ENCODE results near the gene DENND5B.
"Not testable (repeated sequence)": the region's sequence is repeated elsewhere in the genome, so short reads cannot be mapped to it uniquely, and the experiment has no call there.

DENND5B gene

DNA sequence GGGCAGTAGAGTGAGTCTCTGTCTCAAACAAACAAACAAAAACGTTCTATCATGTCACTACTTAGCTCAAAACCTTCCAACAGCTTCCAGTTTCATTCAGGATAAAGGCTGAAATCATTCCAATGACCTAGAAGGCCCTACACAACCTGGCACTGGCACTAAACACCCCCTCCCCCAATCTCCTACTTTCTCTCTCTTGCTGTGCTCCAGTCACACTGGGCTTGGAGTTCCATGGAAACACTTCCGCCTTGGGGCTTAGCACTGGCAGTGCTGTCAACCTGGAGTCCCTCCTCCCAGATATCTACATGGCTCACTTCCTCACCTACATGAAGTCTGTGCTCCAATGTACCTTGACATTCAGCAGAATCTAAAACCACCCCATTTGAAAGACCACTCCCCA is 199.9 kb downstream of the DENND5B start:
- ChIA-PET CTCF (no interaction called here), POLR2A (no interaction called here)

DNA sequence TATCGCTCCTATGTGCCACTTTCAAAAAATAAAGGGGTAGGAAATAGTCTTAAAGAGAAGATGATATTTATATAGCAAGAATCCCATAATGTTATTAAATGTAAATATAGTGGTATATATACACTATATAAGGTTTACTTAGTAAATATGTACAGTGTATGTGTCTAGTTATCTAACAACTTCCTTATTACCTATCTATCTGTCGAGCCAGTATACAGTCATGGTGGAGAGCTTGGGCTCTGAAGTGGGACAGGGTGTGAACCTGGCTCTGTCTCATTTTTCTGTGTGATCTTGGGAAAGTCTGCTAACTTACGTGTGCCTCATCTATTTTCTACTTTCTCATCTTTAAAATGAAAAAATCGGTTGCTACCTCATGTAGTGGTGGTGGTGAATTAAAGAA is 202.2 kb downstream of the DENND5B start:
- TF ChIP-seq ZNF384 (IDR thresholded peaks at IDR 0.05) (no peak), CTBP1 (IDR thresholded peaks at IDR 0.05; ENCODE audit: borderline replicate concordance) (no peak)
- POLR2A ChIA-PET = no interaction called here
- CTCF ChIA-PET = no interaction called here
- DNase-seq (ENCODE audit: extremely low spot score) = no peak

More for the DNA sequence above, 199.9 kb downstream of the DENND5B start:
- DNase-seq (ENCODE audit: extremely low spot score) = no peak
- TF ChIP-seq SP1 (IDR thresholded peaks at IDR 0.05) (no peak), L3MBTL2 (conservative IDR thresholded peaks at IDR 0.05) (no peak), ELF4 (IDR thresholded peaks at IDR 0.05) (no peak), TARDBP (IDR thresholded peaks at IDR 0.05) (no peak)

DNA sequence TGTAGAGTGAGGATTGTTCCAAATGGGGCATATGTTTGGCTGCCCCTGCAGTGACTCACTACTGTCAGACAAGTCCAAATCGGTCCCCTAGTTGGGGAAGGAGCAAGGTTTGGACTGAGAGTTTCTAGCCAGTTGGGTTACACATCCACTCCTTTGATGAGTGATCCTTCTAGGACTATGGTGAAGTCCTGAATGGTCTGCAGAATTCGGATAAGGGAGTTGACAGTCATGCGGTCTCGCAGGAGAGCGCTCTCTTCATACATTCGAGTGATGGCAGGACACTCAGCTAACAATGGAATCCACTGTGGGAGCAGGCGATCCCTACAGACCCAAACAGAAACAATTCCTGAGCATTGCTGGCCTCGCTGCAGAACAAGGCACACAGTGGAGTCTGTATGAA is 203.5 kb downstream of the DENND5B start:
- no peak for DNase-seq (ENCODE audit: extremely low spot score)
- ChIA-PET CTCF (interaction anchor here (1.0 kb wide), 1 partner anchor 15 kb away, joined by 3 read pairs; no protein-coding TSS in a partner anchor), POLR2A (interaction anchor here (0.6 kb wide), 1 partner anchor 25 kb away, joined by 3 read pairs; no protein-coding TSS in a partner anchor)
- TF ChIP-seq LEF1 (IDR thresholded peaks at IDR 0.05; ENCODE audit: borderline replicate concordance) (no peak), ELF4 (IDR thresholded peaks at IDR 0.05) (no peak), FOXA1 (IDR thresholded peaks at IDR 0.05) (no peak), CTBP1 (IDR thresholded peaks at IDR 0.05; ENCODE audit: borderline replicate concordance) (no peak), ARNT (IDR thresholded peaks at IDR 0.05) (no peak)

DNA sequence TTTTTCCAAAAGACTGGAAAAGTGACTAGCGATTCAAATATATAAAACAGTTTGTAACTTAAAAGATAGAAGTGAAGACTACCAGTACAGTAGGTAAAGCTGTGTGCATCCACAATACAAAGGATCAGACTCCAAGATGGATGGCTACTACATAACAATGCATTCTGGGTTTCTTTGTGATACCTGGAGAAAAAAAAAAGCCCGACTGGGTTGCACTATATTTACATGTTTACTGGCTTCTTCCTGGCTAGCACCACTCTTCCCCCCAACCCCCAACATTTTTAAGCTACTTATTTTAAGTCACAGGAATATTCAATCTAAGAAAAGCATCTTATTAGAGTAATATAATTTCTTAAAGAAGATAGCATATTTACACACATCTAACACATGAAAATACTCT is 203.9 kb downstream of the DENND5B start:
- ChIA-PET CTCF (interaction anchor here (1.0 kb wide), 1 partner anchor 16 kb away, joined by 3 read pairs; no protein-coding TSS in a partner anchor), POLR2A (interaction anchor here (0.6 kb wide), 1 partner anchor 25 kb away, joined by 3 read pairs; no protein-coding TSS in a partner anchor)
- DNase-seq (ENCODE audit: extremely low spot score) = no peak
- no peak for TF ChIP-seq FOXA1 (IDR thresholded peaks at IDR 0.05)
- no peak for TF ChIP-seq HDGF (IDR thresholded peaks at IDR 0.05; ENCODE audit: borderline replicate concordance)
- TF ChIP-seq ELF4 (IDR thresholded peaks at IDR 0.05) = no peak

DNA sequence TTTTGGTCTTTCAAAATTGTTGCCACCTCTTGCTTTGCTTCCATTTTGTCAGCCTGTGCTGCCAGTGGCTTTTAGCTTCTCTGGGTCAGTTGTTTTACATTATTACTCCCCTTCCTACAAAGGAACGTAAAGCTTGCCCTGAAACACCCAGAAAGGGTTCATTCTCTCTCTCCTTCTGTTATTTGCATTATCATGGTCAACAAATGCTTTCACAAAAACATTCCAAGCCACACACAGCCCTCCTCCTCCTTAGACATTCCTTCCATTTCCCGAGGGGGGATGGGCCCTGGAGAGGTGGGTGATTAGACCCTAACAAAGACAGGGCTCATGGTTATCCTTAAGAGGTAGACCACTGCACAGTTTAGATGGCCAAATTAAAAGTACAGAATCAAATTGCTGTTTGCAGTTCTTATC is 204.6 kb downstream of the DENND5B start:
- POLR2A ChIA-PET = no interaction called here
- no peak for TF ChIP-seq HDGF (IDR thresholded peaks at IDR 0.05; ENCODE audit: borderline replicate concordance)
- no peak for TF ChIP-seq FOXM1 (IDR thresholded peaks at IDR 0.05; ENCODE audit: borderline replicate concordance)
- no peak for TF ChIP-seq SUZ12 (IDR thresholded peaks at IDR 0.05)
- TF ChIP-seq TARDBP (IDR thresholded peaks at IDR 0.05) = no peak
- TF ChIP-seq ARNT (IDR thresholded peaks at IDR 0.05) = no peak
- TF ChIP-seq FOXA1 (IDR thresholded peaks at IDR 0.05) = no peak
- TF ChIP-seq SP1 (IDR thresholded peaks at IDR 0.05) = no peak
- no peak for TF ChIP-seq ZNF384 (IDR thresholded peaks at IDR 0.05)
- no peak for TF ChIP-seq ELF4 (IDR thresholded peaks at IDR 0.05)
- no peak for TF ChIP-seq FOXK2 (IDR thresholded peaks at IDR 0.05)
- no peak for TF ChIP-seq CTBP1 (IDR thresholded peaks at IDR 0.05; ENCODE audit: borderline replicate concordance)
- no peak for TF ChIP-seq LEF1 (IDR thresholded peaks at IDR 0.05; ENCODE audit: borderline replicate concordance)
- TF ChIP-seq NFRKB (IDR thresholded peaks at IDR 0.05) = no peak
- TF ChIP-seq, protein P1, sequence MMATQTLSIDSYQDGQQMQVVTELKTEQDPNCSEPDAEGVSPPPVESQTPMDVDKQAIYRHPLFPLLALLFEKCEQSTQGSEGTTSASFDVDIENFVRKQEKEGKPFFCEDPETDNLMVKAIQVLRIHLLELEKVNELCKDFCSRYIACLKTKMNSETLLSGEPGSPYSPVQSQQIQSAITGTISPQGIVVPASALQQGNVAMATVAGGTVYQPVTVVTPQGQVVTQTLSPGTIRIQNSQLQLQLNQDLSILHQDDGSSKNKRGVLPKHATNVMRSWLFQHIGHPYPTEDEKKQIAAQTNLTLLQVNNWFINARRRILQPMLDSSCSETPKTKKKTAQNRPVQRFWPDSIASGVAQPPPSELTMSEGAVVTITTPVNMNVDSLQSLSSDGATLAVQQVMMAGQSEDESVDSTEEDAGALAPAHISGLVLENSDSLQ (IDR thresholded peaks at IDR 0.05) = no peak
- no peak for TF ChIP-seq BHLHE40 (IDR thresholded peaks at IDR 0.05; ENCODE audit: borderline replicate concordance)
- TF ChIP-seq L3MBTL2 (conservative IDR thresholded peaks at IDR 0.05) = no peak
- DNase-seq (ENCODE audit: extremely low spot score) = no peak
- CTCF ChIA-PET = no interaction called here

DNA sequence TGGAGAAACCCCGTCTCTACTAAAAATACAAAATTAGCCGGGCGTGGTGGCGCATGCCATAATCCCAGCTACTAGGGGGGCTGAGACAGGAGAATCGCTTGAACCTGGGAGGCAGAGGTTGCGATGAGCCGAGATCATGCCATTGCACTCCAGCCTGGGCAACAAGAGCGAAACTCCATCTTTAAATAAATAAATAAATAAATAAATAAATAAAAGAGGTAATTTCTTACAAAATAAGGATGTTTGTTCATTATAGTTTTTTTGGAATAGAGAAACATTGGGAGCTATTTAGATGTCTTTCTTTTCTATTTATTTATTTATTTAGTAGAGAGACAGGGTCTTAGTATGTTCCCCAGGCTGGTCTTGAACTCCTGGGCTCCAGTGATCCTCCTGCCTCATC is 213.7 kb downstream of the DENND5B start:
- POLR2A ChIA-PET; DNase-seq (ENCODE audit: extremely low spot score); CTCF ChIA-PET: not testable (repeated sequence)

DNA sequence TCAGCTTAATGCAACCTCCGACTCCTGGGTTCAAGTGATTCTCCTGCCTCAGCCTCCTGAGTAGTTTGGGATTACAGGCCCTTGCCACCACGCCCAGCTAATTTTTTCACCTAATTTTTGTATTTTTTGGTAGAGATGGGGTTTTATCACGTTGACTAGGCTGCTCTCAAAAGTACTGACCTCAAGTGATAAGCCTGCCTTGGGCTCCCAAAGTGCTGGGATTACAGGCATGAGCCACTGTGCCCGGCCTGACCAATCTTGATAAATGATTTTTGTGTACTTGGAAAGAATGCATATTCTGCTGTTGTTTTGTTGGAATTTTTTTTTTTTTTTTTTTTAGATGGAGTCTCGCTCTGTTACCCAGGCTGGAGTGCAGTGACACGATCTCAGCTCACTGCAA is 215.5 kb downstream of the DENND5B start:
- DNase-seq (ENCODE audit: extremely low spot score) = not testable (repeated sequence)
- CTCF ChIA-PET = interaction anchor here (0.6 kb wide), 1 partner anchor 260 kb away, joined by 4 read pairs; no protein-coding TSS in a partner anchor
- POLR2A ChIA-PET = interaction anchor here (0.7 kb wide), 1 partner anchor 12 kb away, joined by 3 read pairs; no protein-coding TSS in a partner anchor

DNA sequence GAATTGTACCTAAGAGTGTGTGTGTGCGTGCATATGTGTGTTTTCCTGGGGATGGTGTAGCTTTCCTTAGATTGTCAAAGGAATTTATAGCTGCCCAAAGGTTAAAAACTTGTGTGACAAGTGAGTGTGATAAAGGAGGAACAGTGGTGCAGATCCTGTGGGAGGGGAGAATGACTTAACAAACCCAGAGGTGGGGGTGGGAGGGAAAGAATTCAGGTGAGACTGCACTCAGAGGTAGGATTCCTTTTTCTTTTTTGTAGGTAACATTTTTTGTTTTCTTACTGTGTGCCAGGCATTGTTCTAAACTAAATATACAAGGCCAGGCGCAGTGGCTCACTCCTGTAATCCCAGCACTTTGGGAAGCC is 219.7 kb downstream of the DENND5B start:
- ChIA-PET CTCF (interaction anchor here (0.7 kb wide), 1 partner anchor 375 kb away, joined by 3 read pairs; no protein-coding TSS in a partner anchor), POLR2A (interaction anchor here (1.2 to 1.9 kb wide), 6 partner anchors 25 to 81 kb away, joined by 3 to 11 read pairs (median 6); partner anchors contain the start of gene SINHCAF)
- TF ChIP-seq LEF1 (IDR thresholded peaks at IDR 0.05; ENCODE audit: borderline replicate concordance) = no peak
- no peak for TF ChIP-seq NFRKB (IDR thresholded peaks at IDR 0.05)
- TF ChIP-seq SUZ12 (IDR thresholded peaks at IDR 0.05) = no peak
- no peak for DNase-seq (ENCODE audit: extremely low spot score)

DNA sequence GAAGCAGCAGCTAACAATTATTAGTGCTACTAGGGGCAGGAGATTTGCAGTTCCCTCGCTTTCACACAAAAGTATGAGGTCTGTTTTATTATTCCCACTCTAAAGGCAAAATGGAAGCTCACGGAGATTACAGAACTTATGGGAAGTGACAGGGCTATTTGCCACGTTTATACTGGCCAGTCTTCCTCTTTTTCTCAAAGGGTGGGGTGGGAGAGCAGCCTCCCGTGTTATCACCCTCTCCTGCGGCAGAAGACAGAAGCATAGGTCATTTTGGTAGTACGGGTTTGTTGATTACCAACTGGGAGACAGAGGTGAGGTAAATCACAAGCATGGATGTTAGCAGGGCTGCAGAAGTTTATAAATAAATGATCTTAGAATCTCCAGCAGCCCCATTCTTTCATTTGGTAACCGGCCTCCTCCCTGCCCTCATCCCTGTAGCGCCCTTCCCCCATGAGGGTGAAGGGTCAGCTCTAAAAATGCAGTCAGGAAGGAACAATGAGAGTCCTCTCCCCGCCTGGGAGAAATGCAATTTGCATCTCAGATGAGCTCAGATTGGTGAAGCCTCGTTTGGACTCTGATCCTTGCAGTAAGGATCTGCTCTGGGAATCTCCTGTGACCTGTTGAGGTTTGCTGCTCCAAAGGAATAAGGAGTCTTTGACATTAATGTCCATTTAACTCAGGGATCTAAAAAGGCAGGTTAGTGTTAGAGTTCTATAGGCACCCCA is 220.2 kb downstream of the DENND5B start:
- POLR2A ChIA-PET = interaction anchor here (0.7 to 1.9 kb wide), 7 partner anchors 24 to 288 kb away, joined by 3 to 11 read pairs (median 4); partner anchors contain the start of gene SINHCAF
- no peak for TF ChIP-seq CTBP1 (IDR thresholded peaks at IDR 0.05; ENCODE audit: borderline replicate concordance)
- TF ChIP-seq TARDBP (IDR thresholded peaks at IDR 0.05) = no peak
- DNase-seq (ENCODE audit: extremely low spot score) = no peak

More for the DNA sequence above, 220.2 kb downstream of the DENND5B start:
- CTCF ChIA-PET = interaction anchor here (0.6 to 0.7 kb wide), 3 partner anchors 26 to 726 kb away, joined by 3 to 4 read pairs (median 3); no protein-coding TSS in a partner anchor

All from HEK293T (cell line).